Activated naive CD8-positive, alpha-beta T cell treated with anti-CD3 and anti-CD28 coated beads, Interleukin-2, amount 10 ng/mL, durations not matched to agents 7 days and 5 days (primary cell): ENCODE data around the gene SCEL. TPM values are rescaled to one million over a fixed set of nuclear protein-coding genes. Genes with fewer than 3 reads are reported as not detected.
"Not testable (repeated sequence)": the region's sequence is repeated elsewhere in the genome, so short reads cannot be mapped to it uniquely, and the experiment has no call there.

ENCODE experiments used
- ATAC-seq: fragments of 150-1000 bp; cut with Tn5 transposase; one replicate; pipeline ENCODE4 v1.10.0; 2021; ENCODE audit warnings: low read depth, moderate library complexity
- POLR2A ChIA-PET: fragments of 350-600 bp; sonication (Branson Sonifier 250); formaldehyde crosslinking; loops from one replicate; lab custom pipeline; 2021; ENCODE audit warnings: antibody characterized with exemption; lab: Charles Lee
- DNase-seq: peaks from one replicate; pipeline ENCODE4 v3.0.0; 2021
- H3K27ac Mint-ChIP-seq: one replicate; pipeline ENCODE4 v1.8.0; 2022; ENCODE audit warnings: mild to moderate bottlenecking, mixed read lengths
- H3K27me3 Mint-ChIP-seq: one replicate; pipeline ENCODE4 v1.8.0; 2022; ENCODE audit warnings: mild to moderate bottlenecking, moderate library complexity, mixed read lengths
- H3K36me3 Mint-ChIP-seq: one replicate; pipeline ENCODE4 v1.8.0; 2021; ENCODE audit warnings: mild to moderate bottlenecking, mixed read lengths
- H3K4me1 Mint-ChIP-seq: one replicate; pipeline ENCODE4 v1.8.0; 2021; ENCODE audit warnings: mixed read lengths
- H3K4me3 Mint-ChIP-seq: one replicate; pipeline ENCODE4 v1.8.0; 2022; ENCODE audit warnings: mild to moderate bottlenecking, moderate library complexity, mixed read lengths
- H3K9me3 Mint-ChIP-seq: one replicate; pipeline ENCODE4 v1.8.0; 2021; ENCODE audit warnings: mixed read lengths
- total RNA-seq, 2 experiments: library from RNA; stranded (reverse); gene quantifications; one replicate each; pipeline ENCODE4 v1.2.3, GENCODE V29; 2021

The SCEL gene
- total RNA-seq, 2 experiments from 2014 or later = not detected

- peaks cover 22% of the 10 kb centered on the region for H3K27me3 Mint-ChIP-seq
- no peak overlapping the region for H3K27ac Mint-ChIP-seq
- DNase-seq = no peak
- H3K36me3 Mint-ChIP-seq = no peaks in the 10 kb centered on the region
- POLR2A ChIA-PET = no interaction called here
- no peak for ATAC-seq
- H3K9me3 Mint-ChIP-seq = no peaks in the 10 kb centered on the region
- no peak overlapping the region for H3K4me3 Mint-ChIP-seq
- H3K4me1 Mint-ChIP-seq = no peaks in the 10 kb centered on the region
These were observed 65.2 kb downstream of the SCEL start for GRCh38 chr13:77600701-77601100.

- ATAC-seq (no peak), DNase-seq (no peak)
- Mint-ChIP-seq H3K4me3 (no peak overlapping the region), H3K36me3 (no peaks in the 10 kb centered on the region), H3K27ac (no peak overlapping the region), H3K9me3 (no peaks in the 10 kb centered on the region), H3K4me1 (no peaks in the 10 kb centered on the region), H3K27me3 (peaks cover 8% of the 10 kb centered on the region)
- POLR2A ChIA-PET = no interaction called here
These were observed 75.6 kb downstream of the SCEL start for GRCh38 chr13:77611068-77611467.

- no peaks in the 10 kb centered on the region for H3K36me3 Mint-ChIP-seq
- no peak for ATAC-seq
- no peak overlapping the region for H3K4me3 Mint-ChIP-seq
- H3K4me1 Mint-ChIP-seq = no peaks in the 10 kb centered on the region
- H3K27ac Mint-ChIP-seq = no peak overlapping the region
- H3K27me3 Mint-ChIP-seq = peaks cover 24% of the 10 kb centered on the region
- no peak for DNase-seq
- POLR2A ChIA-PET = no interaction called here
- H3K9me3 Mint-ChIP-seq = no peaks in the 10 kb centered on the region
These were observed 80.5 kb downstream of the SCEL start for GRCh38 chr13:77616027-77616426.

GRCh38 chr13:77619655-77620054 is 84.1 kb downstream of the SCEL start:
- H3K27me3 Mint-ChIP-seq = peaks cover 25% of the 10 kb centered on the region
- H3K4me3 Mint-ChIP-seq = no peak overlapping the region
- H3K27ac Mint-ChIP-seq = no peak overlapping the region
- no peaks in the 10 kb centered on the region for H3K9me3 Mint-ChIP-seq
- ATAC-seq = no peak
- POLR2A ChIA-PET = no interaction called here
- H3K36me3 Mint-ChIP-seq = no peaks in the 10 kb centered on the region
- DNase-seq = no peak
- no peaks in the 10 kb centered on the region for H3K4me1 Mint-ChIP-seq

GRCh38 chr13:77620138-77620537 is 84.6 kb downstream of the SCEL start:
- Mint-ChIP-seq H3K4me1 (no peaks in the 10 kb centered on the region), H3K27ac (no peak overlapping the region), H3K9me3 (no peaks in the 10 kb centered on the region), H3K36me3 (no peaks in the 10 kb centered on the region), H3K27me3 (peaks cover 22% of the 10 kb centered on the region), H3K4me3 (no peak overlapping the region)
- POLR2A ChIA-PET = no interaction called here
- DNase-seq = no peak
- no peak for ATAC-seq

- POLR2A ChIA-PET = no interaction called here
- Mint-ChIP-seq H3K27me3 (peaks cover 17% of the 10 kb centered on the region), H3K4me1 (no peaks in the 10 kb centered on the region), H3K27ac (no peak overlapping the region), H3K9me3 (no peaks in the 10 kb centered on the region), H3K4me3 (no peak overlapping the region), H3K36me3 (no peaks in the 10 kb centered on the region)
- ATAC-seq (no peak), DNase-seq (no peak)
These were observed 88.3 kb downstream of the SCEL start for GRCh38 chr13:77623806-77624205.

GRCh38 chr13:77628170-77628569 is 92.7 kb downstream of the SCEL start:
- POLR2A ChIA-PET = no interaction called here
- H3K9me3 Mint-ChIP-seq = no peaks in the 10 kb centered on the region
- H3K4me3 Mint-ChIP-seq = no peak overlapping the region
- DNase-seq (no peak), ATAC-seq (no peak)
- H3K4me1 Mint-ChIP-seq = no peaks in the 10 kb centered on the region
- H3K36me3 Mint-ChIP-seq = no peaks in the 10 kb centered on the region
- no peak overlapping the region for H3K27ac Mint-ChIP-seq
- H3K27me3 Mint-ChIP-seq = peaks cover 18% of the 10 kb centered on the region

GRCh38 chr13:77637588-77637987 is 102.1 kb downstream of the SCEL start:
- ATAC-seq (no peak), DNase-seq (no peak)
- Mint-ChIP-seq H3K27me3 (peaks cover 2% of the 10 kb centered on the region), H3K36me3 (no peaks in the 10 kb centered on the region), H3K27ac (no peak overlapping the region), H3K9me3 (no peaks in the 10 kb centered on the region), H3K4me3 (no peak overlapping the region), H3K4me1 (no peaks in the 10 kb centered on the region)
- POLR2A ChIA-PET = no interaction called here

- DNase-seq = no peak
- Mint-ChIP-seq H3K9me3 (peaks cover 2% of the 10 kb centered on the region), H3K27me3 (peaks cover 3% of the 10 kb centered on the region)
These were observed 114.9 kb downstream of the SCEL start for GRCh38 chr13:77650409-77650808.

GRCh38 chr13:77653301-77653700 is 117.8 kb downstream of the SCEL start:
- no peak overlapping the region for H3K4me3 Mint-ChIP-seq
- POLR2A ChIA-PET = no interaction called here
- H3K9me3 Mint-ChIP-seq = peaks cover 2% of the 10 kb centered on the region
- ATAC-seq = no peak
- no peaks in the 10 kb centered on the region for H3K4me1 Mint-ChIP-seq
- H3K27me3 Mint-ChIP-seq = peaks cover 6% of the 10 kb centered on the region
- no peaks in the 10 kb centered on the region for H3K36me3 Mint-ChIP-seq
- H3K27ac Mint-ChIP-seq = no peak overlapping the region
- DNase-seq = no peak

More at GRCh38 chr13:77650409-77650808, 114.9 kb downstream of the SCEL start:
- POLR2A ChIA-PET = no interaction called here
- no peaks in the 10 kb centered on the region for H3K4me1 Mint-ChIP-seq
- H3K27ac Mint-ChIP-seq = no peak overlapping the region
- ATAC-seq = no peak
- no peaks in the 10 kb centered on the region for H3K36me3 Mint-ChIP-seq
- H3K4me3 Mint-ChIP-seq = no peak overlapping the region

- H3K9me3 Mint-ChIP-seq, DNase-seq, H3K27me3 Mint-ChIP-seq, H3K27ac Mint-ChIP-seq, H3K36me3 Mint-ChIP-seq, H3K4me1 Mint-ChIP-seq, H3K4me3 Mint-ChIP-seq, ATAC-seq, POLR2A ChIA-PET: not testable (repeated sequence)
These were observed 124.5 kb downstream of the SCEL start for GRCh38 chr13:77660016-77660415.

- no peak for ATAC-seq
These were observed 125.3 kb downstream of the SCEL start for GRCh38 chr13:77660841-77661250.

GRCh38 chr13:77662301-77662700 is 126.8 kb downstream of the SCEL start:
- ATAC-seq, H3K27ac Mint-ChIP-seq, DNase-seq, POLR2A ChIA-PET, H3K9me3 Mint-ChIP-seq, H3K36me3 Mint-ChIP-seq, H3K4me1 Mint-ChIP-seq, H3K4me3 Mint-ChIP-seq: not testable (repeated sequence)
- peaks cover 12% of the 10 kb centered on the region for H3K27me3 Mint-ChIP-seq

More at GRCh38 chr13:77660841-77661250, 125.3 kb downstream of the SCEL start:
- Mint-ChIP-seq H3K36me3 (no peaks in the 10 kb centered on the region), H3K27me3 (peaks cover 4% of the 10 kb centered on the region), H3K9me3 (no peaks in the 10 kb centered on the region), H3K27ac (no peak overlapping the region), H3K4me3 (no peak overlapping the region), H3K4me1 (no peaks in the 10 kb centered on the region)
- POLR2A ChIA-PET = no interaction called here
- DNase-seq = no peak

GRCh38 chr13:77662831-77663230 is 127.3 kb downstream of the SCEL start:
- H3K27ac Mint-ChIP-seq, H3K4me3 Mint-ChIP-seq, H3K36me3 Mint-ChIP-seq, ATAC-seq, H3K9me3 Mint-ChIP-seq, POLR2A ChIA-PET, DNase-seq, H3K4me1 Mint-ChIP-seq: not testable (repeated sequence)
- H3K27me3 Mint-ChIP-seq = peaks cover 12% of the 10 kb centered on the region

- Mint-ChIP-seq H3K27me3 (peaks cover 36% of the 10 kb centered on the region), H3K4me1 (peaks cover 7% of the 10 kb centered on the region), H3K4me3 (no peak overlapping the region), H3K36me3 (no peaks in the 10 kb centered on the region), H3K9me3 (peaks cover 4% of the 10 kb centered on the region), H3K27ac (no peak overlapping the region)
- DNase-seq (no peak), ATAC-seq (no peak)
- POLR2A ChIA-PET = no interaction called here
These were observed 139.3 kb downstream of the SCEL start for GRCh38 chr13:77674852-77675251.
